K562 (cell line): ENCODE data around the gene FRMD4A. TPM values are rescaled to one million over a fixed set of nuclear protein-coding genes. Genes with fewer than 3 reads are reported as not detected.

Source experiments
- ATAC-seq: fragments of 200-7000 bp; cut with Tn5 transposase; 3 replicates; pipeline ENCODE4 v1.9.1; 2020; ENCODE audit warnings: moderate library complexity
- BruUV-seq: library from RNA; stranded (reverse); fragments of 400-500 nt; replicated peaks from 2 replicates; lab custom pipeline; 2021; lab: Mats Ljungman, UMichigan
- CTCF ChIA-PET: fragments of 300-600 bp; formaldehyde crosslinking; extraction: SDS; loops from one replicate; lab custom pipeline; 2021; ENCODE audit warnings: low intra/inter-chr PET ratio; lab: Yijun Ruan, JAX
- POLR2A ChIA-PET: fragments of 300-600, 350-650 bp; sonication (Branson Sonifier 250); formaldehyde crosslinking; extraction: SDS; loops from one replicate; lab custom pipeline; 2021; ENCODE audit warnings: antibody characterized with exemption, inconsistent platforms; lab: Yijun Ruan, JAX
- DNase-seq, 4 experiments: peaks; one replicate each; pipeline versions ENCODE4 v3.0.0 to v3.0.0-alpha.2; 2011 to 2018; ENCODE audit warnings: low spot score in 3 of 4, mixed read lengths in 3 of 4; ENCODE audit errors: extremely low read depth in 1 of 4
- FAIRE-seq: peaks from 2 replicates; lab custom pipeline; 2011; peaks lifted over from hg19 to GRCh38; lab: Jason Lieb, UNC
- H2AFZ ChIP-seq: 2 replicates; pipeline ENCODE4 v1.6.0; 2011; ENCODE audit warnings: low read depth, low read length, control low read depth, inconsistent platforms
- H3K27ac ChIP-seq: fragments of 200-600 bp; 3 replicates; pipeline ENCODE4 v1.8.0; 2011; ENCODE audit warnings: low read depth, mild to moderate bottlenecking, control low read depth, inconsistent platforms, low read length, moderate library complexity, mixed read lengths; ENCODE audit errors: extremely low read depth
- H3K27me3 ChIP-seq, 2 experiments: fragments of 300-600 bp in 1 of 2; 2 replicates in 1 of 2; 3 replicates in 1 of 2; pipeline versions ENCODE4 v1.6.0 to v1.8.0; 2011; ENCODE audit warnings: inconsistent platforms in 2 of 2, low read length in 2 of 2, mild to moderate bottlenecking in 1 of 2, mixed read lengths in 1 of 2, moderate library complexity in 1 of 2; ENCODE audit not compliant: control insufficient read depth in 2 of 2, insufficient read depth in 2 of 2
- H3K36me3 ChIP-seq: fragments of 300-600 bp; 3 replicates; pipeline ENCODE4 v1.8.0; 2011; ENCODE audit warnings: mild to moderate bottlenecking, low read length, inconsistent platforms; ENCODE audit not compliant: control insufficient read depth, insufficient read depth
- H3K4me1 ChIP-seq, 2 experiments: fragments of 200-600 bp in 1 of 2; replicated peaks in 1 of 2; 2 replicates in 1 of 2; 3 replicates in 1 of 2; pipeline versions ENCODE4 v1.5.1 to v1.8.0; 2011; ENCODE audit warnings: inconsistent platforms in 2 of 2, low read length in 2 of 2, mild to moderate bottlenecking in 1 of 2, mixed read lengths in 1 of 2, moderate library complexity in 1 of 2; ENCODE audit not compliant: control insufficient read depth in 2 of 2, insufficient read depth in 2 of 2
- H3K4me2 ChIP-seq: 2 replicates; pipeline ENCODE4 v1.6.1; 2011; ENCODE audit warnings: low read length, control low read depth, inconsistent platforms, mixed read lengths; ENCODE audit not compliant: insufficient read depth
- H3K4me3 ChIP-seq: fragments of 200-600 bp; sonication (generic), shearing (Covaris generic); 2 replicates; pipeline ENCODE4 v1.5.1; 2016; ENCODE audit warnings: control low read depth, inconsistent platforms
- H3K79me2 ChIP-seq: fragments of 200-600 bp; 3 replicates; pipeline ENCODE4 v1.8.0; 2011; ENCODE audit warnings: low read length, inconsistent platforms; ENCODE audit not compliant: control insufficient read depth, insufficient read depth
- H3K9ac ChIP-seq, 2 experiments: 2 replicates each; pipeline versions ENCODE4 v1.6.0 to v1.6.1; 2011; ENCODE audit warnings: low read depth in 2 of 2, low read length in 2 of 2, control low read depth in 1 of 2, inconsistent platforms in 1 of 2, mild to moderate bottlenecking in 1 of 2, mixed read lengths in 1 of 2; ENCODE audit not compliant: insufficient read depth in 1 of 2
- H3K9me1 ChIP-seq: one replicate; pipeline ENCODE4 v1.6.0; 2011; ENCODE audit warnings: inconsistent platforms, mild to moderate bottlenecking, low read length, moderate library complexity; ENCODE audit not compliant: control insufficient read depth, insufficient read depth
- H3K9me3 ChIP-seq: replicated peaks from 2 replicates; pipeline ENCODE4 v1.5.1; 2011; ENCODE audit warnings: low read depth, low read length, inconsistent platforms; ENCODE audit not compliant: control insufficient read depth, insufficient read depth
- H4K20me1 ChIP-seq: replicated peaks from 2 replicates; pipeline ENCODE4 v1.6.1; 2011; ENCODE audit warnings: low read length, inconsistent platforms, mixed read lengths; ENCODE audit not compliant: control insufficient read depth, insufficient read depth
- CBX8 ChIP-seq: fragments of 200-600 bp; sonication (generic); IDR thresholded peaks from 2 replicates; pipeline ENCODE4 v1.6.1; 2012; ENCODE audit warnings: borderline replicate concordance, mixed run types, low read depth, mild to moderate bottlenecking, moderate library complexity, mixed read lengths, low read length, control low read depth, inconsistent platforms; ENCODE audit not compliant: poor library complexity, severe bottlenecking; ENCODE audit errors: extremely low read depth
- CTBP1 ChIP-seq: fragments of 450-650 bp; IDR thresholded peaks from 2 replicates; pipeline ENCODE4 v1.6.1; 2016; ENCODE audit warnings: borderline replicate concordance
- GATAD2B ChIP-seq: fragments of 450-650 bp; IDR thresholded peaks from 2 replicates; pipeline ENCODE4 v1.6.1; 2017; ENCODE audit warnings: mild to moderate bottlenecking, borderline replicate concordance
- JUNB ChIP-seq: fragments of 450-650 bp; formaldehyde crosslinking; conservative IDR thresholded peaks from 2 replicates; pipeline ENCODE4 v1.4.0; 2020; ENCODE audit warnings: mild to moderate bottlenecking
- SNRNP70 ChIP-seq: fragments of 200-400 bp; formaldehyde crosslinking; optimal IDR thresholded peaks from 2 replicates; pipeline ENCODE3; 2017; ENCODE audit warnings: low read depth, low read length
- ZBTB7A ChIP-seq: IDR thresholded peaks from 2 replicates; pipeline ENCODE4 v1.6.1; 2011; ENCODE audit warnings: low read depth, mild to moderate bottlenecking, low read length, moderate library complexity, borderline replicate concordance; ENCODE audit not compliant: control insufficient read depth
- WGBS: fragments of 100-300 bp; shearing (Covaris generic); methylation state at CpG from one replicate; pipeline ENCODE4 v1.1.6; 2016; ENCODE audit warnings: low coverage, mixed read lengths; ENCODE audit not compliant: insufficient coverage; ENCODE audit errors: missing lambda C conversion rate; 5-methylcytosine and 5-hydroxymethylcytosine counted together
- in situ Hi-C: fragments of 300-500 bp; cut with MboI; formaldehyde crosslinking; loops from 4 replicates; pipeline ENCODE4 v1.15.0; 2018; ENCODE audit warnings: inconsistent platforms, mixed read lengths
- intact Hi-C: fragments of 100-400 bp; cut with micrococcal nuclease; formaldehyde crosslinking; loops from 2 replicates; pipeline ENCODE4 v1.14.2; 2022
- polyA plus RNA-seq, 8 experiments: library from polyadenylated mRNA; depleted of rRNA in 4 of 8; stranded (reverse) in 5 of 8; unstranded in 3 of 8; fragments of >200 nt; fragmentation: Nextera tagmentation in 2 of 8; fragmentation: Illumina TruSeq in 1 of 8; extraction: Ambion mirVana in 2 of 8; extraction: Trizol in 1 of 8; gene quantifications; 2 replicates each; pipeline versions ENCODE4 v1.2.1 to v1.2.3, GENCODE V29; 2011 to 2014; ENCODE audit warnings: inconsistent platforms in 1 of 8, missing spikeins in 1 of 8
- total RNA-seq, 7 experiments: library from RNA; depleted of rRNA in 6 of 7; stranded (reverse); fragments of >200 nt in 6 of 7; fragmentation: Illumina TruSeq in 2 of 7; extraction: Trizol in 2 of 7; gene quantifications; 2 replicates each; pipeline versions ENCODE4 v1.2.1 to v1.2.3, GENCODE V29; 2011 to 2021; ENCODE audit warnings: low replicate concordance in 1 of 7
- TF ChIP-seq, protein P1 (sequence below), 3 experiments: IDR thresholded peaks in 2 of 3; conservative IDR thresholded peaks in 1 of 3; 2 replicates each; pipeline ENCODE4 v1.5.1; 2011 to 2012; ENCODE audit warnings: low read length in 3 of 3, mild to moderate bottlenecking in 3 of 3, control low read depth in 2 of 3, improper control_type of control experiment in 1 of 3, inconsistent platforms in 1 of 3, low read depth in 1 of 3, mixed read lengths in 1 of 3, moderate library complexity in 1 of 3; ENCODE audit not compliant: insufficient read depth in 2 of 3
- TF ChIP-seq, protein P2 (sequence below): fragments of 450-650 bp; IDR thresholded peaks from 2 replicates; pipeline ENCODE4 v1.6.1; 2014; ENCODE audit warnings: low read depth, mild to moderate bottlenecking, moderate library complexity, borderline replicate concordance
- TF ChIP-seq, protein P3 (sequence below): fragments of 250-450 bp; sonication (Bioruptor Pico); IDR thresholded peaks from 2 replicates; pipeline ENCODE4 v1.8.0; 2021; ENCODE audit warnings: borderline replicate concordance, mild to moderate bottlenecking, moderate library complexity; ENCODE audit not compliant: poor library complexity, severe bottlenecking

The FRMD4A gene
- total and polyA plus RNA-seq, 9 of the 15 experiments (the other 6 are each of a cell fraction or from before 2014, with no cell fraction given) = 0.80 to 5.2 (median 3.0) TPM

DNA sequence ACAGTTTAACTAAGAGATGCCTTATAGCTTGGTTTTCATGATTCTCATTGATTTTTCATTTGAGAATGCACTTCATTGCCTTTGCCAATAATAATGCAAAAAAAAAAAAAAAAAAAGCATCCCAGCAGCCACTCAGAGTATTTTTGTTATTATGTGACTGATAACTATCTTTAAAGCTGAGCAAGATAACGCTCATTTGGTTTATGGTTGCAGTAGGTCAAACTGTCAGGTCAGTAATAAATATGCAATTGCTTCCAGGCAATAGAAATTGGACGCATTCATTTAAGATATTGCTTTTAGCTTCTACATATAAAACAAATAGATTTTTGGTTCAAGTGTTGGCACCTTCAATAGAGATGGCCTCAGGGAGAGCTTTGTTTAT lies 528.8 kb downstream of the FRMD4A start:
- Histone ChIP-seq H3K79me2 (no peaks in the 10 kb centered on the region), H2AFZ (no peak overlapping the region), H3K36me3 (no peaks in the 10 kb centered on the region), H3K4me1 (no peaks in the 10 kb centered on the region), H3K9ac (no peak overlapping the region), H3K9me3 (no peaks in the 10 kb centered on the region), H3K27ac (no peak overlapping the region), H3K4me3 (no peak overlapping the region), H3K4me2 (no peak overlapping the region), H4K20me1 (no peaks in the 10 kb centered on the region), H3K27me3 (peaks cover 11 to 20% of the 10 kb centered on the region in 2 experiments; a peak in 4 of 5 replicates), H3K9me1 (no peaks in the 10 kb centered on the region)
- DNase-seq = no peak
- CTCF ChIA-PET = no interaction called here
- WGBS = 8% methylated on average over 2 of the region's 2 CpGs
- POLR2A ChIA-PET = interaction anchor here (1.0 kb wide), 1 partner anchor 10 kb away, joined by 3 read pairs; no protein-coding TSS in a partner anchor
- FAIRE-seq = no peak
- in situ Hi-C loops (no loop called here), intact Hi-C loops (no loop called here)
- no TSS peak for BruUV-seq
- no peak for ATAC-seq
- TF ChIP-seq, protein P1, sequence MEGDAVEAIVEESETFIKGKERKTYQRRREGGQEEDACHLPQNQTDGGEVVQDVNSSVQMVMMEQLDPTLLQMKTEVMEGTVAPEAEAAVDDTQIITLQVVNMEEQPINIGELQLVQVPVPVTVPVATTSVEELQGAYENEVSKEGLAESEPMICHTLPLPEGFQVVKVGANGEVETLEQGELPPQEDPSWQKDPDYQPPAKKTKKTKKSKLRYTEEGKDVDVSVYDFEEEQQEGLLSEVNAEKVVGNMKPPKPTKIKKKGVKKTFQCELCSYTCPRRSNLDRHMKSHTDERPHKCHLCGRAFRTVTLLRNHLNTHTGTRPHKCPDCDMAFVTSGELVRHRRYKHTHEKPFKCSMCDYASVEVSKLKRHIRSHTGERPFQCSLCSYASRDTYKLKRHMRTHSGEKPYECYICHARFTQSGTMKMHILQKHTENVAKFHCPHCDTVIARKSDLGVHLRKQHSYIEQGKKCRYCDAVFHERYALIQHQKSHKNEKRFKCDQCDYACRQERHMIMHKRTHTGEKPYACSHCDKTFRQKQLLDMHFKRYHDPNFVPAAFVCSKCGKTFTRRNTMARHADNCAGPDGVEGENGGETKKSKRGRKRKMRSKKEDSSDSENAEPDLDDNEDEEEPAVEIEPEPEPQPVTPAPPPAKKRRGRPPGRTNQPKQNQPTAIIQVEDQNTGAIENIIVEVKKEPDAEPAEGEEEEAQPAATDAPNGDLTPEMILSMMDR (IDR thresholded peaks at IDR 0.05 in 2 of 3, conservative IDR thresholded peaks at IDR 0.05 in 1 of 3; ENCODE audit: insufficient read depth in 2 of 3, low read depth in 1 of 3, low read length in 3 of 3) = no peak

DNA sequence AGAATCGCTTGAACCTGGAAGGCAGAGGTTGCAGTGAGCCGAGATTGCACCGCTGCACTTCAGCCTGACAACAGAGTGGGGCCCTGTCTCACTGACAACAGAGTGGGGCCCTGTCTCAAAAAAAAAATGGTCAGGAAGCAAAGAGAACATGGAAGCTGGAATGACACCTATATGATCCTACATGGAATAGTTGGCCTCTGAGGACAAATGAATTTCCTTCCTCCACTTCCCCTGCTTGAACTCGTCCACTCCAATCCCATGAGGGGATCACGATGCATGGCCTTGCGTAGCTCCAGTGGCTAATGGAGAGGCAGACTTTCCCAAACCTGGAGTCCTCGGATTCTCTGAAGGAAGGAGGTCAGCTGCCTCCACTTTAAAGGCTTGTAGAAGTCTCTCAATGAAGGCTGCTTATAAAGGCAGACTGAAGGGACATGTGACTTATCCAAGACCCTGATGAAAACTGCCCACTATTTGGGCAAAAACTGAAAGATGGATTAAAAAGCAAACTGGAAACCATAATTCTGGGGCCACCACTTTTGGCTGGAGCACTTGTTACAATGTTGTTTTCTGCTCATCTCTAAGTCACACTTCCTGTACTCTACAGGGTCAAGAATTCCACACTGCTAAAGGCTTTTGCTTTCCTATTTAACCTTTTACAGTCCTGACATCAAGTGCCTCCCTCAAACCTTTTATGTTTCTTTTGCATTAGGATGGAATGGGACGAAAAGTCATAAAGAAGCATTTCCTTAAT lies 529.4 kb downstream of the FRMD4A start:
- H3K36me3 ChIP-seq = no peaks in the 10 kb centered on the region
- no peak overlapping the region for H3K27ac ChIP-seq
- H2AFZ ChIP-seq = no peak overlapping the region
- FAIRE-seq (no peak), DNase-seq (no peak), ATAC-seq (no peak)
- H3K9me3 ChIP-seq = no peaks in the 10 kb centered on the region
- H3K27me3 ChIP-seq = peaks cover 11 to 23% of the 10 kb centered on the region in 2 experiments; a peak in 4 of 5 replicates
- no peaks in the 10 kb centered on the region for H3K4me1 ChIP-seq
- H3K9ac ChIP-seq = no peak overlapping the region
- WGBS = 4% methylated on average over 8 of the region's 8 CpGs
- intact Hi-C loops (no loop called here), in situ Hi-C loops (no loop called here)
- no peak overlapping the region for H3K4me2 ChIP-seq
- no peaks in the 10 kb centered on the region for H3K9me1 ChIP-seq
- POLR2A ChIA-PET = interaction anchor here (1.0 kb wide), 1 partner anchor 11 kb away, joined by 3 read pairs; no protein-coding TSS in a partner anchor
- no peaks in the 10 kb centered on the region for H3K79me2 ChIP-seq
- H3K4me3 ChIP-seq = no peak overlapping the region
- CTCF ChIA-PET = no interaction called here
- BruUV-seq = no TSS peak
- H4K20me1 ChIP-seq = no peaks in the 10 kb centered on the region
- TF ChIP-seq, protein P2, sequence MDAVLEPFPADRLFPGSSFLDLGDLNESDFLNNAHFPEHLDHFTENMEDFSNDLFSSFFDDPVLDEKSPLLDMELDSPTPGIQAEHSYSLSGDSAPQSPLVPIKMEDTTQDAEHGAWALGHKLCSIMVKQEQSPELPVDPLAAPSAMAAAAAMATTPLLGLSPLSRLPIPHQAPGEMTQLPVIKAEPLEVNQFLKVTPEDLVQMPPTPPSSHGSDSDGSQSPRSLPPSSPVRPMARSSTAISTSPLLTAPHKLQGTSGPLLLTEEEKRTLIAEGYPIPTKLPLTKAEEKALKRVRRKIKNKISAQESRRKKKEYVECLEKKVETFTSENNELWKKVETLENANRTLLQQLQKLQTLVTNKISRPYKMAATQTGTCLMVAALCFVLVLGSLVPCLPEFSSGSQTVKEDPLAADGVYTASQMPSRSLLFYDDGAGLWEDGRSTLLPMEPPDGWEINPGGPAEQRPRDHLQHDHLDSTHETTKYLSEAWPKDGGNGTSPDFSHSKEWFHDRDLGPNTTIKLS = no peak
- TF ChIP-seq, protein P3, sequence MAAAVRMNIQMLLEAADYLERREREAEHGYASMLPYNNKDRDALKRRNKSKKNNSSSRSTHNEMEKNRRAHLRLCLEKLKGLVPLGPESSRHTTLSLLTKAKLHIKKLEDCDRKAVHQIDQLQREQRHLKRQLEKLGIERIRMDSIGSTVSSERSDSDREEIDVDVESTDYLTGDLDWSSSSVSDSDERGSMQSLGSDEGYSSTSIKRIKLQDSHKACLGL = no peak
- TF ChIP-seq SNRNP70 (no peak), CTBP1 (no peak), CBX8 (no peak), JUNB (no peak), GATAD2B (no peak), ZBTB7A (no peak)
